HepG2 (cell line): ENCODE data around the gene CDH23. TPM values are rescaled to one million over a fixed set of nuclear protein-coding genes. Genes with fewer than 3 reads are reported as not detected.

ENCODE experiments used
- ATAC-seq: fragments of 200-7000 bp; cut with Tn5 transposase; 3 replicates; pipeline ENCODE4 v1.9.1; 2020; ENCODE audit warnings: mild to moderate bottlenecking, moderate library complexity
- BruUV-seq: library from RNA; stranded (reverse); fragments of 400-500 nt; replicated peaks from 2 replicates; lab custom pipeline; 2021; lab: Mats Ljungman, UMichigan
- CTCF ChIA-PET: fragments of 300-600 bp; formaldehyde crosslinking; extraction: SDS; loops from one replicate; lab custom pipeline; 2021; ENCODE audit warnings: low total read pairs, inconsistent platforms, low intra/inter-chr PET ratio; lab: Yijun Ruan, JAX
- POLR2A ChIA-PET: fragments of 350-600 bp; sonication (Branson Sonifier 250); formaldehyde crosslinking; loops from one replicate; lab custom pipeline; 2020; ENCODE audit warnings: antibody characterized with exemption, inconsistent platforms; lab: Yijun Ruan, JAX
- DNase-seq: peaks from one replicate; pipeline ENCODE4 v3.0.0-alpha.2; 2015; ENCODE audit warnings: low spot score
- FAIRE-seq: peaks from 3 replicates; lab custom pipeline; 2011; peaks lifted over from hg19 to GRCh38; lab: Jason Lieb, UNC
- H2AFZ ChIP-seq: one replicate; pipeline ENCODE4 v1.6.1; 2011; ENCODE audit warnings: low read length, inconsistent platforms
- H3K27ac ChIP-seq: fragments of 300-600 bp; 3 replicates; pipeline ENCODE4 v1.8.0; 2011; ENCODE audit warnings: mixed run types, mild to moderate bottlenecking, mixed read lengths, low read length, inconsistent platforms; ENCODE audit not compliant: insufficient read depth; ENCODE audit errors: extremely low read length
- H3K27me3 ChIP-seq, 2 experiments: fragments of 200-600 bp in 1 of 2; 2 replicates in 1 of 2; 3 replicates in 1 of 2; pipeline versions ENCODE4 v1.6.0 to v1.8.0; 2011; ENCODE audit warnings: low read length in 2 of 2, mild to moderate bottlenecking in 2 of 2, moderate library complexity in 2 of 2, inconsistent platforms in 1 of 2; ENCODE audit not compliant: insufficient read depth in 2 of 2, control insufficient read depth in 1 of 2
- H3K36me3 ChIP-seq, 2 experiments: fragments of 200-600 bp in 1 of 2; replicated peaks in 1 of 2; 2 replicates in 1 of 2; 3 replicates in 1 of 2; pipeline versions ENCODE4 v1.5.1 to v1.8.0; 2011; ENCODE audit warnings: low read length in 2 of 2, inconsistent platforms in 1 of 2; ENCODE audit not compliant: insufficient read depth in 2 of 2, control insufficient read depth in 1 of 2
- H3K4me1 ChIP-seq: 2 replicates; pipeline ENCODE4 v1.5.1; 2012; ENCODE audit warnings: low read length, inconsistent platforms; ENCODE audit not compliant: insufficient read depth
- H3K4me2 ChIP-seq: 2 replicates; pipeline ENCODE4 v1.6.0; 2011; ENCODE audit warnings: low read depth, low read length, inconsistent platforms
- H3K4me3 ChIP-seq, 3 experiments: fragments of 200-600 bp in 1 of 3; sonication (generic), shearing (Covaris generic) in 1 of 3; replicated peaks in 1 of 3; 2 replicates each; pipeline ENCODE4 v1.5.1; 2011 to 2016; ENCODE audit warnings: low read length in 3 of 3, inconsistent platforms in 2 of 3, low read depth in 2 of 3, mild to moderate bottlenecking in 2 of 3, control low read depth in 1 of 3, mixed read lengths in 1 of 3; ENCODE audit not compliant: insufficient read depth in 1 of 3
- H3K79me2 ChIP-seq: one replicate; pipeline ENCODE4 v1.6.1; 2011; ENCODE audit warnings: low read length, inconsistent platforms; ENCODE audit not compliant: insufficient read depth
- H3K9ac ChIP-seq: 2 replicates; pipeline ENCODE4 v1.6.0; 2011; ENCODE audit warnings: mild to moderate bottlenecking, low read depth, low read length, inconsistent platforms; ENCODE audit not compliant: insufficient read depth
- H3K9me3 ChIP-seq: 2 replicates; pipeline ENCODE4 v1.5.1; 2012; ENCODE audit warnings: mild to moderate bottlenecking, low read length
- H4K20me1 ChIP-seq: 2 replicates; pipeline ENCODE4 v1.6.0; 2011; ENCODE audit warnings: inconsistent platforms, mild to moderate bottlenecking, low read length, moderate library complexity; ENCODE audit not compliant: insufficient read depth
- AGO2 ChIP-seq: fragments of 200-400 bp; formaldehyde crosslinking; optimal IDR thresholded peaks from 2 replicates; pipeline ENCODE3; 2017; ENCODE audit warnings: mild to moderate bottlenecking, low read depth, low read length, moderate library complexity
- GLMP ChIP-seq: sonication (generic); formaldehyde crosslinking; IDR thresholded peaks from 2 replicates; pipeline ENCODE4 v1.9.0; 2021; ENCODE audit warnings: missing genetic modification reagents, mild to moderate bottlenecking, borderline replicate concordance
- HDAC2 ChIP-seq: sonication (generic); formaldehyde crosslinking; IDR thresholded peaks from 2 replicates; pipeline ENCODE4 v1.4.0; 2020; ENCODE audit warnings: missing genetic modification reagents
- PRMT3 ChIP-seq: sonication (generic); formaldehyde crosslinking; IDR thresholded peaks from 2 replicates; pipeline ENCODE4 v1.8.1; 2022; ENCODE audit warnings: low read depth, mild to moderate bottlenecking, moderate library complexity, missing genetic modification reagents, borderline replicate concordance
- SATB2 ChIP-seq: sonication (generic); formaldehyde crosslinking; IDR thresholded peaks from 2 replicates; pipeline ENCODE4 v1.5.0; 2020; ENCODE audit warnings: missing genetic modification reagents
- TFE3 ChIP-seq: IDR thresholded peaks from 2 replicates; pipeline ENCODE4 v1.6.1; 2016
- ZBTB34 ChIP-seq: sonication (generic); formaldehyde crosslinking; IDR thresholded peaks from 2 replicates; pipeline ENCODE4 v1.8.0; 2022; ENCODE audit warnings: mild to moderate bottlenecking, missing genetic modification reagents
- ZNF101 ChIP-seq: sonication (generic); formaldehyde crosslinking; IDR thresholded peaks from 2 replicates; pipeline ENCODE4 v1.4.0; 2020; ENCODE audit warnings: mild to moderate bottlenecking, low read depth, missing genetic modification reagents, borderline replicate concordance
- ZNF282 ChIP-seq: fragments of 450-650 bp; IDR thresholded peaks from 2 replicates; pipeline ENCODE4 v1.6.1; 2018; ENCODE audit not compliant: partially characterized antibody
- ZNF670 ChIP-seq: sonication (generic); formaldehyde crosslinking; IDR thresholded peaks from 2 replicates; pipeline ENCODE4 v1.8.0; 2022; ENCODE audit warnings: mild to moderate bottlenecking, missing genetic modification reagents, borderline replicate concordance
- ZNF678 ChIP-seq: sonication (generic); formaldehyde crosslinking; IDR thresholded peaks from 2 replicates; pipeline ENCODE4 v1.4.0; 2020; ENCODE audit warnings: mild to moderate bottlenecking, missing genetic modification reagents
- ZNF781 ChIP-seq: sonication (generic); formaldehyde crosslinking; IDR thresholded peaks from 2 replicates; pipeline ENCODE4 v1.5.1; 2020; ENCODE audit warnings: borderline replicate concordance, mild to moderate bottlenecking, missing genetic modification reagents; ENCODE audit errors: not compliant biosample characterization
- ZNF850 ChIP-seq: sonication (generic); formaldehyde crosslinking; conservative IDR thresholded peaks from 2 replicates; pipeline ENCODE4 v1.9.0; 2021; ENCODE audit warnings: mild to moderate bottlenecking, missing genetic modification reagents
- WGBS: methylation state at CpG from one replicate; pipeline ENCODE4 v1.1.6; 2017; ENCODE audit warnings: low lambda C conversion rate; 5-methylcytosine and 5-hydroxymethylcytosine counted together
- in situ Hi-C: cut with HindIII; loops from 2 replicates; pipeline ENCODE4 v1.10.0; 2017; ENCODE audit warnings: low pct_unique_long_range_greater_than_20kb; ENCODE audit not compliant: extremely low pct_ligation_motif_present
- intact Hi-C: fragments of 100-400 bp; cut with micrococcal nuclease; formaldehyde crosslinking; loops from one replicate; pipeline ENCODE4 v1.10.0; 2022; ENCODE audit not compliant: unreplicated experiment
- polyA plus RNA-seq, 8 experiments: library from polyadenylated mRNA; depleted of rRNA in 3 of 8; stranded (reverse) in 7 of 8; unstranded in 1 of 8; fragments of >200 nt; fragmentation: Illumina TruSeq in 4 of 8; extraction: Trizol in 4 of 8; gene quantifications; 2 replicates each; pipeline versions ENCODE4 v1.2.1 to v1.2.3, GENCODE V29; 2011 to 2016; ENCODE audit warnings: low read depth in 4 of 8, missing spikeins in 1 of 8, mixed read lengths in 1 of 8; ENCODE audit not compliant: insufficient read depth in 1 of 8
- total RNA-seq, 5 experiments: library from RNA; depleted of rRNA; stranded (reverse); fragments of >200 nt; fragmentation: Illumina TruSeq; extraction: Trizol; gene quantifications; 2 replicates each; pipeline ENCODE4 v1.2.3, GENCODE V29; 2016; ENCODE audit warnings: low read depth in 1 of 5
- TF ChIP-seq, protein P1 (sequence below): sonication (generic); formaldehyde crosslinking; IDR thresholded peaks from 2 replicates; pipeline ENCODE4 v1.5.1; 2020; ENCODE audit warnings: missing genetic modification reagents, mild to moderate bottlenecking, borderline replicate concordance

The CDH23 gene
- total and polyA plus RNA-seq, 2 of the 13 experiments (the other 11 are each of a cell fraction or from before 2014, with no cell fraction given): 0.13 TPM; not detected in 1

DNA sequence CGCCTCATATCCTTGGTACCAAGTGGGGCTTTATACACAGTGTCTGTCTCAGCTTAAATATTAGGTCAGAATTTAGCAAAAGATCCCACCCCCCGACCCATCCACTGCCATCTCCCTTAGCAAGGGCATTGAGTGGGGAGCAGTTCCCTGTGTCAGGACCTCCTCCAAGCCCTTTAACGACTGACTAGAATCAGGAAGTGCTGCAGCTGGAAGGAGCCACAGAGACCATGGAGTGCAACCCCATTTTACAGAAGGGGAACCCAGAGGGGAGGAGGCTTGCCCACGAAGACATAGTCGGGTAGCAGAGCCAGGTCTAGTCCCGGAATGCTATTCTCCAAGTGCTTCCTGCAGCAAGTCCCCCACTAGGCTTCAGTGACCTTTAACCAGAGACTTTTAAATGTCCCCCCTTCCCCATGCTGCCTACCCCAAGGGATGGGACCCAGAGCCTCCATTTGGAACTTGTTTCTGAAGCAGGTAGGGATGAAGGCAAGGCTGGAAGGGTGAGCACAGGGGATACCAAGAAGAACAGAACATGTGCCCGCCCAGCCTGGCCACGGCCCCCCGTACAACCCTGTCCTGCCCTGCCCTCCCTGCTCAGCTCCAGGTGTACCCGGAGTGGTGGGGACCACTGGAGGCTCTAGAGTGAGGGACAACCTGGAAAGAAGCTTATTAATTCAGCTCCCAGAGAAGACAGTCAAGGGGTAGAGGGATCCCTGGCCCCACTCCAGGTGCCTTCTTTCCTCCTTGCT is 281.5 kb downstream of the CDH23 start (continued):
- no peak for TF ChIP-seq GLMP
- TF ChIP-seq SATB2 (CRISPR knock-in tag): no peak
- TF ChIP-seq ZNF850: no peak
- TF ChIP-seq, protein P1, sequence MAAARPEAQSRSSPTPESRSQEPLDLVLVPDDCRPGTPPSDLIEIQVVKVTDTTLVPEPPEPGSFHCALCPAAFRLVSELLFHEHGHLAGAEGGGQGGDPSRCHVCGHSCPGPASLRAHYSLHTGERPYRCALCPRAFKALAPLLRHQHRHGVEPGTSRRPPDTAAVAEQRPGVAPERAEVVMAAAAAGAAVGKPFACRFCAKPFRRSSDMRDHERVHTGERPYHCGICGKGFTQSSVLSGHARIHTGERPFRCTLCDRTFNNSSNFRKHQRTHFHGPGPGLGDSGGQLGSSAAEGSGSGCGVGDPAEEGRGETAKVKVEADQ (CRISPR knock-in tag): no peak
- no peak for TF ChIP-seq ZNF282
- TF ChIP-seq HDAC2: no peak

DNA sequence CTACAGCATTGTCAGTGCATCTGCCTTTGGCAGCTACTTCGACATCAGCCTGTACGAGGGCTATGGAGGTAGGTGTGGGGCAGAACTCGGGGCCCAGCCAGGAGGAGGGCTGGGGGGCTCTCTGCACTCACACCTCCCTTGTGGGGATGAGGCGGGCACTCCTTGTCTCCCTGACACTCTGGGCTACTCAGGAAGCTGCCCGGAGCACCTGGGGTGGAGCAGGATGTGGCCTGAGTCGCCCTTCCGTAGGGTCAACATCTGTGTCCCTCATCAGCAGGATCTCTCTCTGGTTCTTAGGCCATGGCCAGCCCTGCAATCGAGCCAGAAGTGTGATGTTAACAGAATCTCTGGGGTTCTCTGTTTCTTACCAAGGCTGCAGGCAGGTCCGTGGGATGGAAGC is 282.7 kb downstream of the CDH23 start:
- Histone ChIP-seq H3K27me3 (peaks cover 6 to 28% of the 10 kb centered on the region in 2 experiments; a peak in 4 of 5 replicates), H3K27ac (no peak overlapping the region), H3K79me2 (no peaks in the 10 kb centered on the region), H4K20me1 (no peaks in the 10 kb centered on the region), H3K36me3 (no peaks in the 10 kb centered on the region), H3K9ac (no peak overlapping the region), H3K4me3 (no peak overlapping the region), H3K4me2 (no peak overlapping the region), H3K9me3 (no peaks in the 10 kb centered on the region), H2AFZ (no peak overlapping the region), H3K4me1 (no peaks in the 10 kb centered on the region)
- intact Hi-C loops: no loop called here
- ChIA-PET POLR2A (no interaction called here), CTCF (no interaction called here)
- no TSS peak for BruUV-seq
- DNase-seq (no peak), ATAC-seq (no peak), FAIRE-seq (no peak)
- 0% methylated on average over 2 of the region's 9 CpGs for WGBS
- in situ Hi-C loops: no loop called here
- TF ChIP-seq ZBTB34 (CRISPR knock-in tag) (no peak), PRMT3 (CRISPR knock-in tag) (no peak), ZNF101 (no peak), TFE3 (no peak), ZNF670 (CRISPR knock-in tag) (no peak), AGO2 (no peak), ZNF781 (CRISPR knock-in tag) (no peak), ZNF678 (CRISPR knock-in tag) (no peak)
